Measurements from ENCODE around the gene CDK14.

The CDK14 gene

GRCh38 chr7:90972906-90973550, 376.9 kb downstream of the CDK14 start:
- H3K4me1 ChIP-seq (ENCODE audit: control insufficient read depth, insufficient read depth, low read length), result peaks cover 6% of the 10 kb centered on the region
- H3K36me3 ChIP-seq (ENCODE audit: control insufficient read depth, insufficient read depth, low read length), result no peaks in the 10 kb centered on the region
- H3K27ac ChIP-seq (ENCODE audit: low read depth, low read length), result no peak overlapping the region
- H3K27me3 ChIP-seq (ENCODE audit: control insufficient read depth, insufficient read depth, low read length), result no peaks in the 10 kb centered on the region
- H3K9me3 ChIP-seq (ENCODE audit: control insufficient read depth, insufficient read depth, low read length), result peaks cover 22% of the 10 kb centered on the region
- H3K4me3 ChIP-seq (ENCODE audit: low read depth, low read length), result no peak overlapping the region
- H3K9ac ChIP-seq (ENCODE audit: low read depth, low read length), result no peak overlapping the region

GRCh38 chr7:90977056-90977455, 380.9 kb downstream of the CDK14 start:
- peaks cover 22% of the 10 kb centered on the region for H3K9me3 ChIP-seq (ENCODE audit: control insufficient read depth, insufficient read depth, low read length)
- H3K4me1 ChIP-seq (ENCODE audit: control insufficient read depth, insufficient read depth, low read length), result no peaks in the 10 kb centered on the region
- H3K27me3 ChIP-seq (ENCODE audit: control insufficient read depth, insufficient read depth, low read length), result no peaks in the 10 kb centered on the region
- H3K4me3 ChIP-seq (ENCODE audit: low read depth, low read length), result no peak overlapping the region
- no peak overlapping the region for H3K27ac ChIP-seq (ENCODE audit: low read depth, low read length)
- H3K36me3 ChIP-seq (ENCODE audit: control insufficient read depth, insufficient read depth, low read length), result no peaks in the 10 kb centered on the region
- H3K9ac ChIP-seq (ENCODE audit: low read depth, low read length), result no peak overlapping the region

GRCh38 chr7:90980545-90980944, 384.4 kb downstream of the CDK14 start:
- H3K27ac ChIP-seq (ENCODE audit: low read depth, low read length), result no peak overlapping the region
- H3K4me1 ChIP-seq (ENCODE audit: control insufficient read depth, insufficient read depth, low read length), result no peaks in the 10 kb centered on the region
- no peak overlapping the region for H3K4me3 ChIP-seq (ENCODE audit: low read depth, low read length)
- no peaks in the 10 kb centered on the region for H3K27me3 ChIP-seq (ENCODE audit: control insufficient read depth, insufficient read depth, low read length)
- no peak overlapping the region for H3K9ac ChIP-seq (ENCODE audit: low read depth, low read length)
- H3K36me3 ChIP-seq (ENCODE audit: control insufficient read depth, insufficient read depth, low read length), result no peaks in the 10 kb centered on the region
- H3K9me3 ChIP-seq (ENCODE audit: control insufficient read depth, insufficient read depth, low read length), result peaks cover 13% of the 10 kb centered on the region; the same call in 1 of the 2 replicates

GRCh38 chr7:90982228-90982627, 386.1 kb downstream of the CDK14 start:
- Histone ChIP-seq H3K27me3 (ENCODE audit: control insufficient read depth, insufficient read depth, low read length) (no peaks in the 10 kb centered on the region), H3K4me3 (ENCODE audit: low read depth, low read length) (no peak overlapping the region), H3K27ac (ENCODE audit: low read depth, low read length) (no peak overlapping the region), H3K4me1 (ENCODE audit: control insufficient read depth, insufficient read depth, low read length) (no peaks in the 10 kb centered on the region), H3K36me3 (ENCODE audit: control insufficient read depth, insufficient read depth, low read length) (no peaks in the 10 kb centered on the region), H3K9ac (ENCODE audit: low read depth, low read length) (no peak overlapping the region), H3K9me3 (ENCODE audit: control insufficient read depth, insufficient read depth, low read length) (peaks cover 5% of the 10 kb centered on the region; the same call in 1 of the 2 replicates)

- Histone ChIP-seq H3K27me3 (ENCODE audit: control insufficient read depth, insufficient read depth, low read length) (no peaks in the 10 kb centered on the region), H3K9ac (ENCODE audit: low read depth, low read length) (no peak overlapping the region), H3K27ac (ENCODE audit: low read depth, low read length) (no peak overlapping the region), H3K36me3 (ENCODE audit: control insufficient read depth, insufficient read depth, low read length) (no peaks in the 10 kb centered on the region), H3K4me1 (ENCODE audit: control insufficient read depth, insufficient read depth, low read length) (no peaks in the 10 kb centered on the region), H3K4me3 (ENCODE audit: low read depth, low read length) (no peak overlapping the region), H3K9me3 (ENCODE audit: control insufficient read depth, insufficient read depth, low read length) (peaks cover 5% of the 10 kb centered on the region; the same call in 1 of the 2 replicates)
Observed at GRCh38 chr7:90984692-90985091, 388.6 kb downstream of the CDK14 start.

- Histone ChIP-seq H3K4me1 (ENCODE audit: control insufficient read depth, insufficient read depth, low read length) (no peaks in the 10 kb centered on the region), H3K27ac (ENCODE audit: low read depth, low read length) (no peak overlapping the region), H3K9me3 (ENCODE audit: control insufficient read depth, insufficient read depth, low read length) (no peaks in the 10 kb centered on the region), H3K9ac (ENCODE audit: low read depth, low read length) (no peak overlapping the region), H3K4me3 (ENCODE audit: low read depth, low read length) (no peak overlapping the region), H3K36me3 (ENCODE audit: control insufficient read depth, insufficient read depth, low read length) (no peaks in the 10 kb centered on the region), H3K27me3 (ENCODE audit: control insufficient read depth, insufficient read depth, low read length) (no peaks in the 10 kb centered on the region)
Observed at GRCh38 chr7:90988516-90988915, 392.4 kb downstream of the CDK14 start.

GRCh38 chr7:90988996-90989765, 393.1 kb downstream of the CDK14 start:
- no peaks in the 10 kb centered on the region for H3K27me3 ChIP-seq (ENCODE audit: control insufficient read depth, insufficient read depth, low read length)
- no peaks in the 10 kb centered on the region for H3K9me3 ChIP-seq (ENCODE audit: control insufficient read depth, insufficient read depth, low read length)
- no peaks in the 10 kb centered on the region for H3K36me3 ChIP-seq (ENCODE audit: control insufficient read depth, insufficient read depth, low read length)
- no peak overlapping the region for H3K27ac ChIP-seq (ENCODE audit: low read depth, low read length)
- no peak overlapping the region for H3K9ac ChIP-seq (ENCODE audit: low read depth, low read length)
- no peaks in the 10 kb centered on the region for H3K4me1 ChIP-seq (ENCODE audit: control insufficient read depth, insufficient read depth, low read length)
- no peak overlapping the region for H3K4me3 ChIP-seq (ENCODE audit: low read depth, low read length)

- H3K4me1 ChIP-seq (ENCODE audit: control insufficient read depth, insufficient read depth, low read length), result no peaks in the 10 kb centered on the region
- no peaks in the 10 kb centered on the region for H3K27me3 ChIP-seq (ENCODE audit: control insufficient read depth, insufficient read depth, low read length)
- no peak overlapping the region for H3K9ac ChIP-seq (ENCODE audit: low read depth, low read length)
- no peaks in the 10 kb centered on the region for H3K36me3 ChIP-seq (ENCODE audit: control insufficient read depth, insufficient read depth, low read length)
- H3K4me3 ChIP-seq (ENCODE audit: low read depth, low read length), result no peak overlapping the region
- no peaks in the 10 kb centered on the region for H3K9me3 ChIP-seq (ENCODE audit: control insufficient read depth, insufficient read depth, low read length)
- H3K27ac ChIP-seq (ENCODE audit: low read depth, low read length), result no peak overlapping the region
Observed at GRCh38 chr7:90994121-90994520, 398.0 kb downstream of the CDK14 start.

- no peaks in the 10 kb centered on the region for H3K27me3 ChIP-seq (ENCODE audit: control insufficient read depth, insufficient read depth, low read length)
Observed at GRCh38 chr7:90994601-90995000, 398.5 kb downstream of the CDK14 start.

GRCh38 chr7:90995996-90996395, 399.9 kb downstream of the CDK14 start:
- no peaks in the 10 kb centered on the region for H3K9me3 ChIP-seq (ENCODE audit: control insufficient read depth, insufficient read depth, low read length)
- H3K27me3 ChIP-seq (ENCODE audit: control insufficient read depth, insufficient read depth, low read length), result no peaks in the 10 kb centered on the region
- no peak overlapping the region for H3K4me3 ChIP-seq (ENCODE audit: low read depth, low read length)

More at GRCh38 chr7:90994601-90995000, 398.5 kb downstream of the CDK14 start:
- no peak overlapping the region for H3K9ac ChIP-seq (ENCODE audit: low read depth, low read length)
- no peak overlapping the region for H3K27ac ChIP-seq (ENCODE audit: low read depth, low read length)
- H3K4me3 ChIP-seq (ENCODE audit: low read depth, low read length), result no peak overlapping the region
- H3K36me3 ChIP-seq (ENCODE audit: control insufficient read depth, insufficient read depth, low read length), result no peaks in the 10 kb centered on the region
- no peaks in the 10 kb centered on the region for H3K4me1 ChIP-seq (ENCODE audit: control insufficient read depth, insufficient read depth, low read length)
- H3K9me3 ChIP-seq (ENCODE audit: control insufficient read depth, insufficient read depth, low read length), result no peaks in the 10 kb centered on the region

More at GRCh38 chr7:90995996-90996395, 399.9 kb downstream of the CDK14 start:
- Histone ChIP-seq H3K27ac (ENCODE audit: low read depth, low read length) (no peak overlapping the region), H3K9ac (ENCODE audit: low read depth, low read length) (no peak overlapping the region), H3K4me1 (ENCODE audit: control insufficient read depth, insufficient read depth, low read length) (peaks cover 4% of the 10 kb centered on the region; the same call in 1 of the 2 replicates), H3K36me3 (ENCODE audit: control insufficient read depth, insufficient read depth, low read length) (no peaks in the 10 kb centered on the region)

All from HUES48 (cell line).